Progenitor cell of endocrine pancreas (in vitro differentiated cells): Measurements from ENCODE around the gene PSMB8. TPM values are rescaled to one million over a fixed set of nuclear protein-coding genes. Genes with fewer than 3 reads are reported as not detected.

Source experiments
- DNase-seq: peaks from one replicate; pipeline ENCODE4 v3.0.0; 2021; ENCODE audit warnings: low spot score; ENCODE audit not compliant: unreplicated experiment
- H3K27ac Mint-ChIP-seq: 2 replicates; pipeline ENCODE4 v1.8.0; 2021; ENCODE audit warnings: mild to moderate bottlenecking, moderate library complexity, mixed read lengths
- H3K27me3 Mint-ChIP-seq: 2 replicates; pipeline ENCODE4 v1.8.0; 2021; ENCODE audit warnings: mixed read lengths
- H3K36me3 Mint-ChIP-seq: 2 replicates; pipeline ENCODE4 v1.8.0; 2022; ENCODE audit warnings: mixed read lengths; ENCODE audit not compliant: insufficient read depth
- H3K4me1 Mint-ChIP-seq: 2 replicates; pipeline ENCODE4 v1.8.0; 2021; ENCODE audit warnings: low read depth, mixed read lengths
- H3K4me3 Mint-ChIP-seq: 2 replicates; pipeline ENCODE4 v1.8.0; 2021; ENCODE audit warnings: low read depth, mild to moderate bottlenecking, moderate library complexity, mixed read lengths
- H3K9me3 Mint-ChIP-seq: 2 replicates; pipeline ENCODE4 v1.8.0; 2021; ENCODE audit warnings: low read depth, mixed read lengths
- CTCF ChIP-seq: fragments of 200-600 bp; sonication (generic); IDR thresholded peaks from one replicate; pipeline ENCODE4 v1.5.0; 2021; ENCODE audit warnings: antibody characterized with exemption, mild to moderate bottlenecking; ENCODE audit not compliant: unreplicated experiment
- total RNA-seq: library from RNA; stranded (reverse); gene quantifications from 2 replicates; pipeline ENCODE4 v1.2.1, GENCODE V29; 2021

PSMB8 gene
- total RNA-seq, 1 donor from 2014 or later: 0.29 TPM

DNA sequence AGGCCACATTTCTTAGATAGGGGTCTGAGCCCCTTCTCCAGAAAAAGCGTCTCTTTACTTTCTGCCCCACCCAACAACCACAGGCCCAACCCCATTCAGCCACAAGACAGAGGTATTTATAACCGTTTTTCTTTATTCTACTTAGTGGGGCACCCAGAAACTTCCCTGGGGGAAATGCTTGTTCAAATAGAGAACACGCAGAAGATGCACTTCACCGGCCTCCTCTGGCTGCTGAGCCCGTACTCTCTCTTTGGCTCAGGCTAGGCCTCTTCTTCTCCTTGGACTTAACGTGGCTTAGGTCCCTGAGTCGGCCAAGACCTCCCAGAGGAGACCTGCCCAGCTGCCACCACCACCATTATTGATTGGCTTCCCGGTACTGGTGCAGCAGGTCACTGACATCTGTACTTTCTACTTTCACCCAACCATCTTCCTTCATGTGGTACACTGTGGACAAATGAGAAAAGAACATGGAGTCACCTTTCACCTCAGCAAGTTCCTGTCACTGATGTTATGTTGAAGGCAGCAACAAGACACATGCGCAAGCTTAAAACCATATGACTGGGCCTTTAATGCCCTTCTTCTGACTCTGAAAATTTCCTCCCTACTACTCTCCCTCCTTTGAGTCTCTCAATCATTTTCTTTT is 3.1 kb downstream of the PSMB8 start:
- no peak for DNase-seq
- Mint-ChIP-seq H3K4me3 (no peak overlapping the region), H3K27me3 (peaks cover 75% of the 10 kb centered on the region), H3K4me1 (peaks cover 17% of the 10 kb centered on the region), H3K9me3 (no peaks in the 10 kb centered on the region), H3K36me3 (no peaks in the 10 kb centered on the region), H3K27ac (no peak overlapping the region)
- no peak for TF ChIP-seq CTCF

DNA sequence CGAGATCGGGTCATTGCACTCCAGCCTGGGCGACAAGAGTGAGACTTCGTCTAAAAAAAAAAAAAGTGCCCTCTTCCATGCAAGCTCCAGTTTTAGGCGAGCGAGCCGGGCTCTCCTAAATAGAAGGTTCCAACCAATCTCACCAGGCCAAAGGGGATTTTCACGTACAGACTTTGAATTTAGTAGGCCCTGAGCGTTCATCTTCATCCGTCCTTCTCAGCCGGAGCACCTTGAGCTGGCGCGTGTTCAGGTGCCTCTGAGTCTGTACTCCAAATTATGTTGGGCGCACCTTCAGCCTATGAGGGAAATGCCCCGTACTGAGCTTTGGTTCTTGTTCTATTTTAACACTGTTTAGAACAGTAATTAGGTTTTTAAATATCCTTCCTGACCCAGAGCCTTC is 4.5 kb downstream of the PSMB8 start:
- Mint-ChIP-seq H3K4me1 (peaks cover 14% of the 10 kb centered on the region), H3K4me3 (no peak overlapping the region), H3K36me3 (no peaks in the 10 kb centered on the region), H3K27me3 (peaks cover 72% of the 10 kb centered on the region), H3K27ac (no peak overlapping the region), H3K9me3 (no peaks in the 10 kb centered on the region)
- DNase-seq: no peak
- TF ChIP-seq CTCF: no peak

GRCh38 chr6:32838114-32838958 is 5.5 kb downstream of the PSMB8 start, which contains the start of gene TAP2:
Gene TAP2, minus strand, starts transcription at chr6:32838739. Its CDS starts 506 bp downstream, at chr6:32838233.
- peaks cover 10% of the 10 kb centered on the region for H3K4me1 Mint-ChIP-seq
- H3K27ac Mint-ChIP-seq: peak within 1 kb of the TSS; percentile 78
- H3K9me3 Mint-ChIP-seq: no peaks in the 10 kb centered on the region
- peak within 1 kb of the TSS; percentile 84 for H3K4me3 Mint-ChIP-seq
- H3K36me3 Mint-ChIP-seq: no peaks in the 10 kb centered on the region
- peak; percentile 97 for DNase-seq
- peak; percentile 95 for TF ChIP-seq CTCF
- peaks cover 71% of the 10 kb centered on the region for H3K27me3 Mint-ChIP-seq

DNA sequence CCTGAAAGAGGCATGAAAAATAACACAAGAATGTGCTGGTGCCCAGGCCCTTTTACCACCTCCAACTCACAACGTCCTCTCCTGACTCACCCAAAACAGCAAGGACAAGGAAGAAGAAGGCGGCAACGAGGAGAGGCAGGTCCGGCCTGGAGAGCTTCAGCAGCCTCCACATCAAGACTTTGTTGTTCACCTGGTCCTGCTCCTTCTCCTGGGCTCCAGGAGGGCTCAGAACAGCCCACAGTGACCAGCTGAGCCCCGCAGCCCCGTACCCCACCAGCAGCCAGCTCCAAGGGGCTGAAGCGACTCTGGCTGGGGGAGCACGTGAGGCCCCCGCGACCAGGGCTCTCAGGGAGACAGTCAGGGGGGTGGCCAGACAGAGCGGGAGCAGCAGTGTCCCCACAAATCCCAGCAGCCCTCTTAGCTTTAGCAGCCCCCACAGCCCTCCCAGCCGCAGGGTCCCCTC is 6.2 kb downstream of the PSMB8 start:
- Mint-ChIP-seq H3K4me3 (peak overlapping the region; percentile 84), H3K36me3 (no peaks in the 10 kb centered on the region), H3K27me3 (peaks cover 69% of the 10 kb centered on the region), H3K4me1 (peaks cover 10% of the 10 kb centered on the region), H3K9me3 (no peaks in the 10 kb centered on the region), H3K27ac (no peak overlapping the region)
- TF ChIP-seq CTCF: no peak
- DNase-seq: no peak

GRCh38 chr6:32836873-32837272 is 7.0 kb downstream of the PSMB8 start:
- no peak overlapping the region for H3K27ac Mint-ChIP-seq
- peaks cover 64% of the 10 kb centered on the region for H3K27me3 Mint-ChIP-seq
- H3K36me3 Mint-ChIP-seq: no peaks in the 10 kb centered on the region
- TF ChIP-seq CTCF: no peak
- DNase-seq: no peak
- H3K4me1 Mint-ChIP-seq: peaks cover 10% of the 10 kb centered on the region
- H3K9me3 Mint-ChIP-seq: no peaks in the 10 kb centered on the region
- H3K4me3 Mint-ChIP-seq: peak overlapping the region; percentile 84
